ENCODE measurements around the gene IFNGR2.
"Not testable (repeated sequence)": the region's sequence is repeated elsewhere in the genome, so short reads cannot be mapped to it uniquely, and the experiment has no call there.

- TF ChIP-seq CTCF (IDR thresholded peaks at IDR 0.05); EZH2 (IDR thresholded peaks at IDR 0.05; ENCODE audit: borderline replicate concordance, insufficient read depth, low read depth, low read length, poor library complexity, severe bottlenecking): not testable (repeated sequence)
Observed at GRCh38 chr21:33381381-33381780, 21.8 kb upstream of the IFNGR2 start.

Data from B cell (primary cell).